ENCODE data around the gene PSAP.

Gene PSAP

GRCh38 chr10:71837098-71837827 is 13.8 kb downstream of the PSAP start:
- Histone ChIP-seq H2AFZ (ENCODE audit: low read length) (no peak overlapping the region), H3F3A (ENCODE audit: low read depth) (no peaks in the 10 kb centered on the region), H3K79me2 (ENCODE audit: insufficient read depth, low read length) (peaks cover 55% of the 10 kb centered on the region; the same call in 1 of the 2 replicates), H3K36me3 (ENCODE audit: insufficient read depth, low read length) (peaks cover 10% of the 10 kb centered on the region; the same call in 1 of the 2 replicates), H3K9ac (ENCODE audit: low read depth, low read length, poor library complexity, severe bottlenecking) (no peak overlapping the region), H3K4me2 (ENCODE audit: low read depth, low read length, poor library complexity, severe bottlenecking) (peak overlapping the region; percentile 29), H3K4me3 (ENCODE audit: low read length, poor library complexity, severe bottlenecking) (no peak overlapping the region), H4K20me1 (ENCODE audit: insufficient read depth, low read length, poor library complexity, severe bottlenecking) (peaks cover 39% of the 10 kb centered on the region), H3K9me2 (replicated peaks; ENCODE audit: low read depth, low read length) (no peaks in the 10 kb centered on the region), H3K4me1 (ENCODE audit: insufficient read depth, low read length, poor library complexity, severe bottlenecking) (peaks cover 15% of the 10 kb centered on the region), H3K9me3 (ENCODE audit: insufficient read depth, low read depth, low read length) (no peaks in the 10 kb centered on the region), H3K27me3 (ENCODE audit: insufficient read depth, low read length, poor library complexity, severe bottlenecking) (no peaks in the 10 kb centered on the region)
- TF ChIP-seq EZH2phosphoT487 (IDR thresholded peaks at IDR 0.05; ENCODE audit: borderline replicate concordance) (no peak), CTCF (conservative IDR thresholded peaks at IDR 0.05; ENCODE audit: low read length) (peak; percentile 79)

- H3K9me3 ChIP-seq (ENCODE audit: insufficient read depth, low read depth, low read length) = no peaks in the 10 kb centered on the region
- H3F3A ChIP-seq (ENCODE audit: low read depth) = no peaks in the 10 kb centered on the region
- H3K36me3 ChIP-seq (ENCODE audit: insufficient read depth, low read length) = peaks cover 17% of the 10 kb centered on the region; the same call in 1 of the 2 replicates
- TF ChIP-seq CTCF (conservative IDR thresholded peaks at IDR 0.05; ENCODE audit: low read length) (no peak), EZH2phosphoT487 (IDR thresholded peaks at IDR 0.05; ENCODE audit: borderline replicate concordance) (no peak)
- H3K27me3 ChIP-seq (ENCODE audit: insufficient read depth, low read length, poor library complexity, severe bottlenecking) = no peaks in the 10 kb centered on the region
- H3K9ac ChIP-seq (ENCODE audit: low read depth, low read length, poor library complexity, severe bottlenecking) = no peak overlapping the region
- H2AFZ ChIP-seq (ENCODE audit: low read length) = no peak overlapping the region
- peaks cover 36% of the 10 kb centered on the region for H4K20me1 ChIP-seq (ENCODE audit: insufficient read depth, low read length, poor library complexity, severe bottlenecking)
- peak overlapping the region; percentile 29 for H3K4me2 ChIP-seq (ENCODE audit: low read depth, low read length, poor library complexity, severe bottlenecking)
- H3K4me1 ChIP-seq (ENCODE audit: insufficient read depth, low read length, poor library complexity, severe bottlenecking) = peaks cover 15% of the 10 kb centered on the region
- no peaks in the 10 kb centered on the region for H3K9me2 ChIP-seq (replicated peaks; ENCODE audit: low read depth, low read length)
- no peak overlapping the region for H3K4me3 ChIP-seq (ENCODE audit: low read length, poor library complexity, severe bottlenecking)
- H3K79me2 ChIP-seq (ENCODE audit: insufficient read depth, low read length) = peaks cover 55% of the 10 kb centered on the region; the same call in 1 of the 2 replicates
These were observed 14.5 kb downstream of the PSAP start for GRCh38 chr10:71836596-71836974.

GRCh38 chr10:71835671-71836595 is 15.1 kb downstream of the PSAP start:
- H3K9me3 ChIP-seq (ENCODE audit: insufficient read depth, low read depth, low read length) = no peaks in the 10 kb centered on the region
- H3F3A ChIP-seq (ENCODE audit: low read depth) = no peaks in the 10 kb centered on the region
- H3K9me2 ChIP-seq (replicated peaks; ENCODE audit: low read depth, low read length) = no peaks in the 10 kb centered on the region
- peaks cover 49% of the 10 kb centered on the region; the same call in 1 of the 2 replicates for H3K79me2 ChIP-seq (ENCODE audit: insufficient read depth, low read length)
- peaks cover 23% of the 10 kb centered on the region; the same call in 1 of the 2 replicates for H3K36me3 ChIP-seq (ENCODE audit: insufficient read depth, low read length)
- no peak overlapping the region for H3K9ac ChIP-seq (ENCODE audit: low read depth, low read length, poor library complexity, severe bottlenecking)
- H3K4me2 ChIP-seq (ENCODE audit: low read depth, low read length, poor library complexity, severe bottlenecking) = peak overlapping the region; percentile 29
- peaks cover 31% of the 10 kb centered on the region for H4K20me1 ChIP-seq (ENCODE audit: insufficient read depth, low read length, poor library complexity, severe bottlenecking)
- no peak overlapping the region for H2AFZ ChIP-seq (ENCODE audit: low read length)
- no peak overlapping the region for H3K4me3 ChIP-seq (ENCODE audit: low read length, poor library complexity, severe bottlenecking)
- no peaks in the 10 kb centered on the region for H3K27me3 ChIP-seq (ENCODE audit: insufficient read depth, low read length, poor library complexity, severe bottlenecking)
- TF ChIP-seq EZH2phosphoT487 (IDR thresholded peaks at IDR 0.05; ENCODE audit: borderline replicate concordance) (no peak), CTCF (conservative IDR thresholded peaks at IDR 0.05; ENCODE audit: low read length) (no peak)
- peaks cover 15% of the 10 kb centered on the region for H3K4me1 ChIP-seq (ENCODE audit: insufficient read depth, low read length, poor library complexity, severe bottlenecking)
